Measurements from ENCODE around the gene SORCS1. TPM values are rescaled to one million over a fixed set of nuclear protein-coding genes. Genes with fewer than 3 reads are reported as not detected.

Gene SORCS1
- total RNA-seq, 1 donor from 2014 or later: 1.1 TPM

DNA sequence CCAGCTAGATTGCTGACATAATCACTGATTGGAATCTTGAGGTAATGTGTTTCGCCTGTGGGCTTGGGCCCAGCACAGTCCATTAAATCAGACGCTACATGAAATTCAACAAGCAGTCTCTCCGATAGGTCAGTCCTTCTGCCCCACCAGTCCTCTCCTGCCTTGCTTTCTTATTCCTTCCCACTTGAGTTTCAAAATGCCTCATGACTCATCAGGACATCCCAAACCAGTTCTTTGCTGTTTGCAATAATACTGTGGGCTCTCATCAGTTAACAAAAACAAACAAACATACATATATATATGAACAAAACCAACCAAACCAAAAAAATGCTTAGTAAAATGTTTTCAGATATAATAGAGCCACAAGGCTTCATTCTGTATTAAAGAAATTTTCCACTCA is 599.0 kb downstream of the SORCS1 start:
- Mint-ChIP-seq H3K36me3 (ENCODE audit: low read depth, unreplicated experiment) (no peaks in the 10 kb centered on the region), H3K27ac (ENCODE audit: unreplicated experiment) (peak overlapping the region; percentile 31), H3K4me1 (ENCODE audit: low read depth, unreplicated experiment) (peaks cover 18% of the 10 kb centered on the region), H3K9me3 (ENCODE audit: unreplicated experiment) (peaks cover 3% of the 10 kb centered on the region), H3K27me3 (ENCODE audit: low read depth, unreplicated experiment) (no peaks in the 10 kb centered on the region), H3K4me3 (ENCODE audit: unreplicated experiment) (no peak overlapping the region)
- TF ChIP-seq, protein P1, sequence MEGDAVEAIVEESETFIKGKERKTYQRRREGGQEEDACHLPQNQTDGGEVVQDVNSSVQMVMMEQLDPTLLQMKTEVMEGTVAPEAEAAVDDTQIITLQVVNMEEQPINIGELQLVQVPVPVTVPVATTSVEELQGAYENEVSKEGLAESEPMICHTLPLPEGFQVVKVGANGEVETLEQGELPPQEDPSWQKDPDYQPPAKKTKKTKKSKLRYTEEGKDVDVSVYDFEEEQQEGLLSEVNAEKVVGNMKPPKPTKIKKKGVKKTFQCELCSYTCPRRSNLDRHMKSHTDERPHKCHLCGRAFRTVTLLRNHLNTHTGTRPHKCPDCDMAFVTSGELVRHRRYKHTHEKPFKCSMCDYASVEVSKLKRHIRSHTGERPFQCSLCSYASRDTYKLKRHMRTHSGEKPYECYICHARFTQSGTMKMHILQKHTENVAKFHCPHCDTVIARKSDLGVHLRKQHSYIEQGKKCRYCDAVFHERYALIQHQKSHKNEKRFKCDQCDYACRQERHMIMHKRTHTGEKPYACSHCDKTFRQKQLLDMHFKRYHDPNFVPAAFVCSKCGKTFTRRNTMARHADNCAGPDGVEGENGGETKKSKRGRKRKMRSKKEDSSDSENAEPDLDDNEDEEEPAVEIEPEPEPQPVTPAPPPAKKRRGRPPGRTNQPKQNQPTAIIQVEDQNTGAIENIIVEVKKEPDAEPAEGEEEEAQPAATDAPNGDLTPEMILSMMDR (IDR thresholded peaks at IDR 0.05; ENCODE audit: insufficient read depth, low read depth, low read length): no peak
- no peak for TF ChIP-seq EZH2 (IDR thresholded peaks at IDR 0.05; ENCODE audit: insufficient read depth, low read length)
- no peaks in the 10 kb centered on the region for H3K27me3 ChIP-seq (ENCODE audit: insufficient read depth, low read length)
- FAIRE-seq: no peak
- H2AFZ ChIP-seq (ENCODE audit: low read depth, low read length): no peak overlapping the region
- no peak overlapping the region for H3K4me3 ChIP-seq (ENCODE audit: insufficient read depth, low read depth, low read length)
- H4K20me1 ChIP-seq (ENCODE audit: insufficient read depth, low read length): no peaks in the 10 kb centered on the region
- no peak overlapping the region for H3K27ac ChIP-seq (ENCODE audit: low read depth, low read length)
- H3K36me3 ChIP-seq (ENCODE audit: insufficient read depth, low read length): no peaks in the 10 kb centered on the region
- H3K9ac ChIP-seq (ENCODE audit: low read length): no peak overlapping the region
- no peaks in the 10 kb centered on the region for H3K79me2 ChIP-seq (ENCODE audit: insufficient read depth, low read length)
- H3K9me3 ChIP-seq (ENCODE audit: insufficient read depth, low read depth, low read length): no peaks in the 10 kb centered on the region
- H3K4me1 ChIP-seq (ENCODE audit: insufficient read depth, low read length): peaks cover 10% of the 10 kb centered on the region
- peak; percentile 9 for DNase-seq (ENCODE audit: low read depth)
- H3K4me2 ChIP-seq (ENCODE audit: low read length): no peak overlapping the region

DNA sequence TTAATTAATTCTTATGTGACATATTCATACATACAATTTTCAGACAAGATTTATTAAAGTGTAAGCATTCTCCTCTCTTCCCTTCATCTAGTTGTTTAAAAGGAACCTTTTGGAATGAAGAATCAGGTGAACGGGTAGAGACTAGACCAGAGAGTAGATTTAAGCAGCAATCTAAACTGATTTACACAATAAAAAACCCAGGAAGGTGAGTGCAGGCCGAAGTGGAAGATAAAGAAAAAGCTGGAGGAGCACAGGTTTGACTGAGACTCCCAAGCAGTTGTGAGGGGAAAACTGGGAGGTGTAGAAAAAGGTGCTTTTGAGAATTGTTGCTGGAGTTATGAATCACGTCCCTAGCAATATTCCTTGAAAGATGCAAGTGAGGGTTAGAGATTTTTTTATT is 601.1 kb downstream of the SORCS1 start:
- no peak overlapping the region for H3K4me3 Mint-ChIP-seq (ENCODE audit: unreplicated experiment)
- no peak for DNase-seq (ENCODE audit: low read depth)
- H3K36me3 Mint-ChIP-seq (ENCODE audit: low read depth, unreplicated experiment): no peaks in the 10 kb centered on the region

More for the DNA sequence above, 601.1 kb downstream of the SORCS1 start:
- Histone ChIP-seq H3K4me2 (ENCODE audit: low read length) (no peak overlapping the region), H3K27ac (ENCODE audit: low read depth, low read length) (no peak overlapping the region), H3K79me2 (ENCODE audit: insufficient read depth, low read length) (no peaks in the 10 kb centered on the region), H3K36me3 (ENCODE audit: insufficient read depth, low read length) (no peaks in the 10 kb centered on the region), H3K9ac (ENCODE audit: low read length) (no peak overlapping the region), H3K9me3 (ENCODE audit: insufficient read depth, low read depth, low read length) (no peaks in the 10 kb centered on the region), H2AFZ (ENCODE audit: low read depth, low read length) (no peak overlapping the region), H3K27me3 (ENCODE audit: insufficient read depth, low read length) (no peaks in the 10 kb centered on the region), H3K4me3 (ENCODE audit: insufficient read depth, low read depth, low read length) (no peak overlapping the region), H3K4me1 (ENCODE audit: insufficient read depth, low read length) (peaks cover 28% of the 10 kb centered on the region), H4K20me1 (ENCODE audit: insufficient read depth, low read length) (no peaks in the 10 kb centered on the region)
- TF ChIP-seq EZH2 (IDR thresholded peaks at IDR 0.05; ENCODE audit: insufficient read depth, low read length): no peak
- TF ChIP-seq, protein P1 (IDR thresholded peaks at IDR 0.05; ENCODE audit: insufficient read depth, low read depth, low read length): no peak
- Mint-ChIP-seq H3K9me3 (ENCODE audit: unreplicated experiment) (peaks cover 3% of the 10 kb centered on the region), H3K27me3 (ENCODE audit: low read depth, unreplicated experiment) (no peaks in the 10 kb centered on the region), H3K4me1 (ENCODE audit: low read depth, unreplicated experiment) (peaks cover 20% of the 10 kb centered on the region), H3K27ac (ENCODE audit: unreplicated experiment) (no peak overlapping the region)
- no peak for FAIRE-seq
